ENCODE measurements around the gene CACNA1C. TPM values are rescaled to one million over a fixed set of nuclear protein-coding genes. Genes with fewer than 3 reads are reported as not detected.

The CACNA1C gene
- polyA plus RNA-seq, 1 of the 3 experiments (the other 2 are of a cell fraction) = 1.5 TPM

- Histone ChIP-seq H3K9me3 (no peaks in the 10 kb centered on the region), H3F3A (replicated peaks; ENCODE audit: insufficient read depth) (no peaks in the 10 kb centered on the region), H3K9me2 (no peaks in the 10 kb centered on the region), H3K9ac (no peak overlapping the region), H3K36me3 (replicated peaks in 1 of 2; ENCODE audit: control insufficient read depth in 1 of 2, insufficient read depth in 2 of 2, low read length in 1 of 2) (no peaks in the 10 kb centered on the region), H3K27me3 (ENCODE audit: insufficient read depth) (no peaks in the 10 kb centered on the region), H3K4me3 (ENCODE audit: low read depth in 2 of 2, low read length in 1 of 2) (no peak overlapping the region), H3K27ac (ENCODE audit: low read depth in 2 of 2, low read length in 1 of 2) (no peak overlapping the region), H3K4me2 (no peak overlapping the region), H2AFZ (ENCODE audit: low read depth) (no peak overlapping the region), H3K4me1 (ENCODE audit: control insufficient read depth in 1 of 2, insufficient read depth in 2 of 2, low read depth in 1 of 2, low read length in 1 of 2) (no peaks in the 10 kb centered on the region; a peak in 1 of 4 replicates), H4K20me1 (ENCODE audit: insufficient read depth) (no peaks in the 10 kb centered on the region), H3K79me2 (ENCODE audit: insufficient read depth) (no peaks in the 10 kb centered on the region)
- ChIA-PET CTCF (no interaction called here), POLR2A (no interaction called here)
- TF ChIP-seq IRF3 (IDR thresholded peaks at IDR 0.05; ENCODE audit: low read depth, low read length) = no peak
- TF ChIP-seq RCOR1 (IDR thresholded peaks at IDR 0.05; ENCODE audit: low read length) = no peak
- no peak for TF ChIP-seq REST (IDR thresholded peaks at IDR 0.05; ENCODE audit: low read depth, low read length)
- TF ChIP-seq CHD2 (IDR thresholded peaks at IDR 0.05; ENCODE audit: low read length, partially characterized antibody) = no peak
- no peak for TF ChIP-seq TAF1 (IDR thresholded peaks at IDR 0.05; ENCODE audit: borderline replicate concordance, low read depth, low read length)
- TF ChIP-seq EZH2phosphoT487 (IDR thresholded peaks at IDR 0.05; ENCODE audit: borderline replicate concordance, low read depth) = no peak
- TF ChIP-seq ELF1 (IDR thresholded peaks at IDR 0.05) = no peak
- no peak for TF ChIP-seq FOSL2 (IDR thresholded peaks at IDR 0.05; ENCODE audit: borderline replicate concordance, low read depth)
- no peak for TF ChIP-seq YY1 (IDR thresholded peaks at IDR 0.05; ENCODE audit: low read depth)
- no peak for TF ChIP-seq JUND (IDR thresholded peaks at IDR 0.05)
- no peak for TF ChIP-seq PBX3 (IDR thresholded peaks at IDR 0.05)
- no peak for TF ChIP-seq POLR2AphosphoS5 (IDR thresholded peaks at IDR 0.05; ENCODE audit: low read depth, low read length)
- TF ChIP-seq NFIC (IDR thresholded peaks at IDR 0.05; ENCODE audit: borderline replicate concordance) = no peak
- TF ChIP-seq TEAD4 (IDR thresholded peaks at IDR 0.05; ENCODE audit: borderline replicate concordance, insufficient read depth) = no peak
- no peak for TF ChIP-seq ZBTB33 (IDR thresholded peaks at IDR 0.05; ENCODE audit: borderline replicate concordance, low read depth)
- no peak for TF ChIP-seq MXI1 (IDR thresholded peaks at IDR 0.05; ENCODE audit: low read depth, low read length)
- no peak for TF ChIP-seq GATA2 (CRISPR knock-in tag; IDR thresholded peaks at IDR 0.05)
- no peak for TF ChIP-seq RXRA (IDR thresholded peaks at IDR 0.05; ENCODE audit: borderline replicate concordance, low read depth)
- no peak for DNase-seq
- 47% methylated on average over 4 of the region's 4 CpGs for WGBS (ENCODE audit: low lambda C conversion rate)
Observed at GRCh38 chr12:2451025-2451424, 398.2 kb downstream of the CACNA1C start.
